H1 (cell line): ENCODE measurements around the gene TTLL5. TPM values are rescaled to one million over a fixed set of nuclear protein-coding genes. Genes with fewer than 3 reads are reported as not detected.

Source experiments
- FOSL1 ChIP-seq: IDR thresholded peaks from 2 replicates; pipeline ENCODE4 v1.6.1; 2011; ENCODE audit warnings: mild to moderate bottlenecking, low read depth, low read length, moderate library complexity; ENCODE audit not compliant: insufficient read depth
- SIRT6 ChIP-seq: IDR thresholded peaks from one replicate; pipeline ENCODE4 v1.7.1; 2012; ENCODE audit warnings: low read length, inconsistent platforms
- polyA plus RNA-seq, 7 experiments: library from polyadenylated mRNA; depleted of rRNA in 3 of 7; stranded (reverse) in 5 of 7; unstranded in 2 of 7; fragments of >200 nt in 5 of 7; fragments of 200-250 nt in 2 of 7; gene quantifications; 1 replicate in 5 of 7; 2 replicates in 1 of 7; 4 replicates in 1 of 7; pipeline versions ENCODE4 v1.2.1 to v1.2.3, GENCODE V29; 2011 to 2013; ENCODE audit warnings: missing spikeins in 2 of 7, mixed read lengths in 2 of 7
- total RNA-seq: library from RNA; stranded (reverse); fragmentation: NEBNext Ultra II Directional; extraction: Animal tissue kit (Norgen Biotek cat#: 25700); gene quantifications from 2 replicates; pipeline ENCODE4 v1.2.1, GENCODE V29; 2021
- TF ChIP-seq, protein P1 (sequence below): fragments of 300-600 bp; sonication (generic); IDR thresholded peaks from 2 replicates; pipeline ENCODE4 v1.7.1; 2012; ENCODE audit warnings: low read length, moderate library complexity, mild to moderate bottlenecking, inconsistent platforms; ENCODE audit not compliant: insufficient replicate concordance
- TF ChIP-seq, protein P2 (sequence below), 3 experiments: IDR thresholded peaks; 1 replicate in 2 of 3; 2 replicates in 1 of 3; pipeline versions ENCODE4 v1.5.1 to v1.6.1; 2011; ENCODE audit warnings: low read length in 3 of 3, mild to moderate bottlenecking in 3 of 3, inconsistent platforms in 2 of 3, low read depth in 1 of 3, moderate library complexity in 1 of 3; ENCODE audit not compliant: insufficient read depth in 1 of 3; ENCODE audit errors: control extremely low read depth in 1 of 3

TTLL5 gene
- total and polyA plus RNA-seq, 2 of the 8 experiments (the other 6 are each of a cell fraction or from before 2014, with no cell fraction given), result 16.1 to 45.9 TPM

DNA sequence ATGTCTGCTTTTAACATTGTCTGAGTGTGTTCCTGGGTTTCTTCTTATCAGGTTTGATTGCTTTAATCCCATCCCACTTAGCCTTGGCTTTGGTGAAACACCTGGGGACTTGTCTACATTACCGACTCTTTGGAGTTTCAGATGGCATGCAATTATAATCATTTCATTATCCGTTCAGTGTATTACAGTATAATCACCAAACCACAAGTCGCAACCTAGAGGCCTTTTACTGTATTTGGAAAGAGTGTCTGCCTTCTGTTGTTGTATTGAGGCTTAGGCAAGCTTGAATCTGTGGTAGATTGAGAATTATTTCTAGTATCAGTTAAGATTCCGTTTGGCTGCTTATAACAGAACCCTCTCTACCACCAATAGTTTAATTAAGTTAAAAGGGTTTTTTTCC is 216.8 kb downstream of the TTLL5 start (continued):
- TF ChIP-seq, protein P1, sequence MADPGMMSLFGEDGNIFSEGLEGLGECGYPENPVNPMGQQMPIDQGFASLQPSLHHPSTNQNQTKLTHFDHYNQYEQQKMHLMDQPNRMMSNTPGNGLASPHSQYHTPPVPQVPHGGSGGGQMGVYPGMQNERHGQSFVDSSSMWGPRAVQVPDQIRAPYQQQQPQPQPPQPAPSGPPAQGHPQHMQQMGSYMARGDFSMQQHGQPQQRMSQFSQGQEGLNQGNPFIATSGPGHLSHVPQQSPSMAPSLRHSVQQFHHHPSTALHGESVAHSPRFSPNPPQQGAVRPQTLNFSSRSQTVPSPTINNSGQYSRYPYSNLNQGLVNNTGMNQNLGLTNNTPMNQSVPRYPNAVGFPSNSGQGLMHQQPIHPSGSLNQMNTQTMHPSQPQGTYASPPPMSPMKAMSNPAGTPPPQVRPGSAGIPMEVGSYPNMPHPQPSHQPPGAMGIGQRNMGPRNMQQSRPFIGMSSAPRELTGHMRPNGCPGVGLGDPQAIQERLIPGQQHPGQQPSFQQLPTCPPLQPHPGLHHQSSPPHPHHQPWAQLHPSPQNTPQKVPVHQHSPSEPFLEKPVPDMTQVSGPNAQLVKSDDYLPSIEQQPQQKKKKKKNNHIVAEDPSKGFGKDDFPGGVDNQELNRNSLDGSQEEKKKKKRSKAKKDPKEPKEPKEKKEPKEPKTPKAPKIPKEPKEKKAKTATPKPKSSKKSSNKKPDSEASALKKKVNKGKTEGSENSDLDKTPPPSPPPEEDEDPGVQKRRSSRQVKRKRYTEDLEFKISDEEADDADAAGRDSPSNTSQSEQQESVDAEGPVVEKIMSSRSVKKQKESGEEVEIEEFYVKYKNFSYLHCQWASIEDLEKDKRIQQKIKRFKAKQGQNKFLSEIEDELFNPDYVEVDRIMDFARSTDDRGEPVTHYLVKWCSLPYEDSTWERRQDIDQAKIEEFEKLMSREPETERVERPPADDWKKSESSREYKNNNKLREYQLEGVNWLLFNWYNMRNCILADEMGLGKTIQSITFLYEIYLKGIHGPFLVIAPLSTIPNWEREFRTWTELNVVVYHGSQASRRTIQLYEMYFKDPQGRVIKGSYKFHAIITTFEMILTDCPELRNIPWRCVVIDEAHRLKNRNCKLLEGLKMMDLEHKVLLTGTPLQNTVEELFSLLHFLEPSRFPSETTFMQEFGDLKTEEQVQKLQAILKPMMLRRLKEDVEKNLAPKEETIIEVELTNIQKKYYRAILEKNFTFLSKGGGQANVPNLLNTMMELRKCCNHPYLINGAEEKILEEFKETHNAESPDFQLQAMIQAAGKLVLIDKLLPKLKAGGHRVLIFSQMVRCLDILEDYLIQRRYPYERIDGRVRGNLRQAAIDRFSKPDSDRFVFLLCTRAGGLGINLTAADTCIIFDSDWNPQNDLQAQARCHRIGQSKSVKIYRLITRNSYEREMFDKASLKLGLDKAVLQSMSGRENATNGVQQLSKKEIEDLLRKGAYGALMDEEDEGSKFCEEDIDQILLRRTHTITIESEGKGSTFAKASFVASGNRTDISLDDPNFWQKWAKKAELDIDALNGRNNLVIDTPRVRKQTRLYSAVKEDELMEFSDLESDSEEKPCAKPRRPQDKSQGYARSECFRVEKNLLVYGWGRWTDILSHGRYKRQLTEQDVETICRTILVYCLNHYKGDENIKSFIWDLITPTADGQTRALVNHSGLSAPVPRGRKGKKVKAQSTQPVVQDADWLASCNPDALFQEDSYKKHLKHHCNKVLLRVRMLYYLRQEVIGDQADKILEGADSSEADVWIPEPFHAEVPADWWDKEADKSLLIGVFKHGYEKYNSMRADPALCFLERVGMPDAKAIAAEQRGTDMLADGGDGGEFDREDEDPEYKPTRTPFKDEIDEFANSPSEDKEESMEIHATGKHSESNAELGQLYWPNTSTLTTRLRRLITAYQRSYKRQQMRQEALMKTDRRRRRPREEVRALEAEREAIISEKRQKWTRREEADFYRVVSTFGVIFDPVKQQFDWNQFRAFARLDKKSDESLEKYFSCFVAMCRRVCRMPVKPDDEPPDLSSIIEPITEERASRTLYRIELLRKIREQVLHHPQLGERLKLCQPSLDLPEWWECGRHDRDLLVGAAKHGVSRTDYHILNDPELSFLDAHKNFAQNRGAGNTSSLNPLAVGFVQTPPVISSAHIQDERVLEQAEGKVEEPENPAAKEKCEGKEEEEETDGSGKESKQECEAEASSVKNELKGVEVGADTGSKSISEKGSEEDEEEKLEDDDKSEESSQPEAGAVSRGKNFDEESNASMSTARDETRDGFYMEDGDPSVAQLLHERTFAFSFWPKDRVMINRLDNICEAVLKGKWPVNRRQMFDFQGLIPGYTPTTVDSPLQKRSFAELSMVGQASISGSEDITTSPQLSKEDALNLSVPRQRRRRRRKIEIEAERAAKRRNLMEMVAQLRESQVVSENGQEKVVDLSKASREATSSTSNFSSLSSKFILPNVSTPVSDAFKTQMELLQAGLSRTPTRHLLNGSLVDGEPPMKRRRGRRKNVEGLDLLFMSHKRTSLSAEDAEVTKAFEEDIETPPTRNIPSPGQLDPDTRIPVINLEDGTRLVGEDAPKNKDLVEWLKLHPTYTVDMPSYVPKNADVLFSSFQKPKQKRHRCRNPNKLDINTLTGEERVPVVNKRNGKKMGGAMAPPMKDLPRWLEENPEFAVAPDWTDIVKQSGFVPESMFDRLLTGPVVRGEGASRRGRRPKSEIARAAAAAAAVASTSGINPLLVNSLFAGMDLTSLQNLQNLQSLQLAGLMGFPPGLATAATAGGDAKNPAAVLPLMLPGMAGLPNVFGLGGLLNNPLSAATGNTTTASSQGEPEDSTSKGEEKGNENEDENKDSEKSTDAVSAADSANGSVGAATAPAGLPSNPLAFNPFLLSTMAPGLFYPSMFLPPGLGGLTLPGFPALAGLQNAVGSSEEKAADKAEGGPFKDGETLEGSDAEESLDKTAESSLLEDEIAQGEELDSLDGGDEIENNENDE, result no peak
- TF ChIP-seq FOSL1, result no peak
- TF ChIP-seq SIRT6, result no peak
- TF ChIP-seq, protein P2, sequence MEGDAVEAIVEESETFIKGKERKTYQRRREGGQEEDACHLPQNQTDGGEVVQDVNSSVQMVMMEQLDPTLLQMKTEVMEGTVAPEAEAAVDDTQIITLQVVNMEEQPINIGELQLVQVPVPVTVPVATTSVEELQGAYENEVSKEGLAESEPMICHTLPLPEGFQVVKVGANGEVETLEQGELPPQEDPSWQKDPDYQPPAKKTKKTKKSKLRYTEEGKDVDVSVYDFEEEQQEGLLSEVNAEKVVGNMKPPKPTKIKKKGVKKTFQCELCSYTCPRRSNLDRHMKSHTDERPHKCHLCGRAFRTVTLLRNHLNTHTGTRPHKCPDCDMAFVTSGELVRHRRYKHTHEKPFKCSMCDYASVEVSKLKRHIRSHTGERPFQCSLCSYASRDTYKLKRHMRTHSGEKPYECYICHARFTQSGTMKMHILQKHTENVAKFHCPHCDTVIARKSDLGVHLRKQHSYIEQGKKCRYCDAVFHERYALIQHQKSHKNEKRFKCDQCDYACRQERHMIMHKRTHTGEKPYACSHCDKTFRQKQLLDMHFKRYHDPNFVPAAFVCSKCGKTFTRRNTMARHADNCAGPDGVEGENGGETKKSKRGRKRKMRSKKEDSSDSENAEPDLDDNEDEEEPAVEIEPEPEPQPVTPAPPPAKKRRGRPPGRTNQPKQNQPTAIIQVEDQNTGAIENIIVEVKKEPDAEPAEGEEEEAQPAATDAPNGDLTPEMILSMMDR (IDR thresholded peaks at IDR 0.05; ENCODE audit: control extremely low read depth in 1 of 3, insufficient read depth in 1 of 3, low read depth in 1 of 3, low read length in 3 of 3), result no peak
- TF ChIP-seq, all 59 proteins: peak for 0
